GM21360 (cell line): Measurements from ENCODE around the gene NME3.

Source experiments
- ATAC-seq: cut with Tn5 transposase; IDR thresholded peaks from one replicate; pipeline ENCODE4 v1.9.1; 2021; ENCODE audit warnings: mild to moderate bottlenecking, moderate library complexity; ENCODE audit not compliant: unreplicated experiment

NME3 gene

GRCh38 chr16:1794221-1794871 lies 23.0 kb upstream of the NME3 start:
- ATAC-seq = no peak

- no peak for ATAC-seq
These were observed 22.4 kb upstream of the NME3 start, which contains the start of gene IGFALS for GRCh38 chr16:1793578-1794220. Gene IGFALS (minus strand): TSS chr16:1793705. CDS start chr16:1793652, 53 bp downstream.

- no peak for ATAC-seq
These were observed 21.7 kb upstream of the NME3 start for GRCh38 chr16:1792836-1793577.

- no peak for ATAC-seq
These were observed 20.8 kb upstream of the NME3 start for GRCh38 chr16:1791943-1792812.

- no peak for ATAC-seq
These were observed 20.1 kb upstream of the NME3 start for GRCh38 chr16:1791256-1791942.

- ATAC-seq = no peak
These were observed 19.4 kb upstream of the NME3 start for GRCh38 chr16:1790611-1791255.

GRCh38 chr16:1790261-1790610 lies 18.9 kb upstream of the NME3 start:
- no peak for ATAC-seq

GRCh38 chr16:1789643-1790045 lies 18.3 kb upstream of the NME3 start:
- ATAC-seq = no peak

GRCh38 chr16:1788708-1789100 lies 17.4 kb upstream of the NME3 start:
- ATAC-seq = no peak

- ATAC-seq = no peak
These were observed 16.9 kb upstream of the NME3 start for GRCh38 chr16:1788095-1788707.

- no peak for ATAC-seq
These were observed 16.2 kb upstream of the NME3 start for GRCh38 chr16:1787322-1788094.

GRCh38 chr16:1787056-1787321 lies 15.6 kb upstream of the NME3 start:
- no peak for ATAC-seq

GRCh38 chr16:1786242-1787055 lies 15.1 kb upstream of the NME3 start:
- no peak for ATAC-seq

- no peak for ATAC-seq
These were observed 14.5 kb upstream of the NME3 start for GRCh38 chr16:1785846-1786170.

GRCh38 chr16:1784977-1785845 lies 13.9 kb upstream of the NME3 start:
- ATAC-seq = no peak

GRCh38 chr16:1782408-1783264 lies 11.3 kb upstream of the NME3 start, which contains the start of the genes NUBP2 and SPSB3:
Gene NUBP2 (plus strand): TSS chr16:1782960. CDS start chr16:1783021, 61 bp downstream.
Gene SPSB3 (minus strand): TSS chr16:1782571. CDS start chr16:1781483, 1,088 bp downstream.
- peak; percentile 81 for ATAC-seq
